ENCODE data around the gene TRIM15. TPM values are rescaled to one million over a fixed set of nuclear protein-coding genes. Genes with fewer than 3 reads are reported as not detected.

The TRIM15 gene
- total RNA-seq, 1 experiment from 2014 or later: 0.79 TPM

- POLR2A ChIA-PET: interaction anchor here (1.0 to 1.2 kb wide), 2 partner anchors 9 to 34 kb away, joined by 3 to 6 read pairs; no protein-coding TSS in a partner anchor
- DNase-seq (ENCODE audit: unreplicated experiment): no peak
- H3K27ac Mint-ChIP-seq (ENCODE audit: low read depth, unreplicated experiment): no peak overlapping the region
- H3K9me3 Mint-ChIP-seq (ENCODE audit: unreplicated experiment): no peaks in the 10 kb centered on the region
- no TSS peak for BruUV-seq (replicated peaks)
- H3K4me3 Mint-ChIP-seq (ENCODE audit: unreplicated experiment): no peak overlapping the region
- TF ChIP-seq CTCF (IDR thresholded peaks at IDR 0.05; ENCODE audit: unreplicated experiment): no peak
- intact Hi-C loops (cut with micrococcal nuclease): no loop called here
- no peaks in the 10 kb centered on the region for H3K36me3 Mint-ChIP-seq (ENCODE audit: insufficient read depth, unreplicated experiment)
- peaks cover 5% of the 10 kb centered on the region for H3K4me1 Mint-ChIP-seq (ENCODE audit: insufficient read depth, unreplicated experiment)
- CTCF ChIA-PET: interaction anchor here (0.6 to 1.7 kb wide), 2 partner anchors 9 to 48 kb away, joined by 3 to 5 read pairs; no protein-coding TSS in a partner anchor
- no peaks in the 10 kb centered on the region for H3K27me3 Mint-ChIP-seq (ENCODE audit: insufficient read depth, unreplicated experiment)
These were observed 41.6 kb upstream of the TRIM15 start for GRCh38 chr6:30121446-30122366.

- Mint-ChIP-seq H3K4me1 (ENCODE audit: insufficient read depth, unreplicated experiment) (peaks cover 5% of the 10 kb centered on the region), H3K27ac (ENCODE audit: low read depth, unreplicated experiment) (no peak overlapping the region), H3K36me3 (ENCODE audit: insufficient read depth, unreplicated experiment) (no peaks in the 10 kb centered on the region), H3K4me3 (ENCODE audit: unreplicated experiment) (no peak overlapping the region), H3K27me3 (ENCODE audit: insufficient read depth, unreplicated experiment) (no peaks in the 10 kb centered on the region), H3K9me3 (ENCODE audit: unreplicated experiment) (no peaks in the 10 kb centered on the region)
- no peak for TF ChIP-seq CTCF (IDR thresholded peaks at IDR 0.05; ENCODE audit: unreplicated experiment)
- intact Hi-C loops (cut with micrococcal nuclease): no loop called here
- BruUV-seq (replicated peaks): no TSS peak
- no peak for DNase-seq (ENCODE audit: unreplicated experiment)
- CTCF ChIA-PET: interaction anchor here (0.5 to 1.7 kb wide), 4 partner anchors 8 to 180 kb away, joined by 3 to 5 read pairs (median 4); no protein-coding TSS in a partner anchor
- POLR2A ChIA-PET: interaction anchor here (1.0 to 1.2 kb wide), 2 partner anchors 8 to 35 kb away, joined by 3 to 6 read pairs; no protein-coding TSS in a partner anchor
These were observed 40.8 kb upstream of the TRIM15 start for GRCh38 chr6:30122515-30122914.

- H3K36me3 Mint-ChIP-seq (ENCODE audit: insufficient read depth, unreplicated experiment): no peaks in the 10 kb centered on the region
- H3K27ac Mint-ChIP-seq (ENCODE audit: low read depth, unreplicated experiment): no peak overlapping the region
- CTCF ChIA-PET: interaction anchor here (0.8 to 1.5 kb wide), 3 partner anchors 9 to 279 kb away, joined by 3 to 5 read pairs (median 3); partner anchors contain the start of gene TRIM40
- POLR2A ChIA-PET: interaction anchor here (0.7 kb wide), 1 partner anchor 66 kb away, joined by 3 read pairs; the partner anchor contains the start of gene POLR1H
- TF ChIP-seq CTCF (IDR thresholded peaks at IDR 0.05; ENCODE audit: unreplicated experiment): no peak
- intact Hi-C loops (cut with micrococcal nuclease): no loop called here
- H3K27me3 Mint-ChIP-seq (ENCODE audit: insufficient read depth, unreplicated experiment): peaks cover 14% of the 10 kb centered on the region
- no peak overlapping the region for H3K4me3 Mint-ChIP-seq (ENCODE audit: unreplicated experiment)
- H3K9me3 Mint-ChIP-seq (ENCODE audit: unreplicated experiment): no peaks in the 10 kb centered on the region
- peaks cover 24% of the 10 kb centered on the region for H3K4me1 Mint-ChIP-seq (ENCODE audit: insufficient read depth, unreplicated experiment)
- BruUV-seq (replicated peaks): no TSS peak
- no peak for DNase-seq (ENCODE audit: unreplicated experiment)
These were observed 35.9 kb upstream of the TRIM15 start for GRCh38 chr6:30127238-30128093.
